GM12891 (cell line): Measurements from ENCODE around the gene SMIM22.

Experiments
- PAX5 ChIP-seq: IDR thresholded peaks from 2 replicates; pipeline ENCODE4 v1.6.1; 2011; ENCODE audit warnings: low read length, moderate library complexity, mild to moderate bottlenecking; ENCODE audit not compliant: insufficient read depth, severe bottlenecking
- POLR2A ChIP-seq: IDR thresholded peaks from 2 replicates; pipeline ENCODE4 v1.6.1; 2011; ENCODE audit warnings: low read depth, low read length, control low read depth
- POLR2AphosphoS5 ChIP-seq: IDR thresholded peaks from 2 replicates; pipeline ENCODE4 v1.6.1; 2011; ENCODE audit warnings: low read depth, low read length, control low read depth
- POU2F2 ChIP-seq: IDR thresholded peaks from 2 replicates; pipeline ENCODE4 v1.6.1; 2011; ENCODE audit warnings: low read depth, mild to moderate bottlenecking, control low read depth, low read length, moderate library complexity
- TAF1 ChIP-seq: IDR thresholded peaks from 2 replicates; pipeline ENCODE4 v1.6.1; 2011; ENCODE audit warnings: low read depth, low read length, control low read depth

- no peak for TF ChIP-seq POLR2A
- TF ChIP-seq PAX5 = no peak
- no peak for TF ChIP-seq TAF1
- no peak for TF ChIP-seq POLR2AphosphoS5
- no peak for TF ChIP-seq POU2F2
These were observed 17.1 kb upstream of the SMIM22 start for GRCh38 chr16:4778050-4778392.
